PC-9 (cell line): ENCODE data around the gene A4GALT. TPM values are rescaled to one million over a fixed set of nuclear protein-coding genes. Genes with fewer than 3 reads are reported as not detected.

Experiments
- BruUV-seq: library from RNA; stranded (reverse); fragments of 400-500 nt; replicated peaks from 2 replicates; lab custom pipeline; 2021; lab: Mats Ljungman, UMichigan
- CTCF ChIA-PET: fragments of 300-600 bp; sonication (Branson Sonifier 250); formaldehyde crosslinking; loops from one replicate; lab custom pipeline; 2022; ENCODE audit warnings: antibody characterized with exemption; lab: Charles Lee
- POLR2A ChIA-PET: fragments of 300-600 bp; sonication (Branson Sonifier 250); formaldehyde crosslinking; loops from one replicate; lab custom pipeline; 2022; ENCODE audit warnings: antibody characterized with exemption; ENCODE audit not compliant: unreplicated experiment; lab: Charles Lee
- DNase-seq, 2 experiments: peaks; one replicate each; pipeline versions ENCODE4 v3.0.0 to v3.0.0-alpha.2; 2015 to 2022; ENCODE audit warnings: mixed read lengths in 1 of 2
- H2AFZ ChIP-seq: fragments of 200-600 bp; sonication (generic); 2 replicates; pipeline ENCODE4 v1.8.1; 2017; ENCODE audit warnings: antibody characterized with exemption
- H3F3A ChIP-seq: fragments of 200-600 bp; sonication (generic); 2 replicates; pipeline ENCODE4 v1.8.1; 2017; ENCODE audit warnings: antibody characterized with exemption, mild to moderate bottlenecking, low read depth; ENCODE audit not compliant: insufficient read depth
- H3K27ac ChIP-seq: fragments of 200-600 bp; sonication (generic); 2 replicates; pipeline ENCODE4 v1.6.1; 2016; ENCODE audit warnings: mixed run types
- H3K27me3 ChIP-seq: fragments of 200-600 bp; sonication (generic); 2 replicates; pipeline ENCODE4 v1.6.1; 2016; ENCODE audit warnings: low read depth, mixed run types; ENCODE audit not compliant: insufficient read depth
- H3K36me3 ChIP-seq: fragments of 200-600 bp; sonication (generic); 2 replicates; pipeline ENCODE4 v1.6.1; 2016; ENCODE audit warnings: low read depth, mixed run types
- H3K4me1 ChIP-seq: fragments of 200-600 bp; sonication (generic); replicated peaks from 2 replicates; pipeline ENCODE4 v1.6.1; 2016; ENCODE audit warnings: mixed run types; ENCODE audit not compliant: insufficient read depth
- H3K4me2 ChIP-seq: fragments of 200-600 bp; sonication (generic); 2 replicates; pipeline ENCODE4 v1.6.1; 2017; ENCODE audit warnings: mixed run types
- H3K4me3 ChIP-seq: fragments of 200-600 bp; sonication (generic); 2 replicates; pipeline ENCODE4 v1.6.1; 2016; ENCODE audit warnings: mixed run types
- H3K79me2 ChIP-seq: fragments of 200-600 bp; sonication (generic); 2 replicates; pipeline ENCODE4 v1.6.1; 2017; ENCODE audit warnings: low read depth, mixed run types
- H3K9me2 ChIP-seq: fragments of 200-600 bp; sonication (generic); 2 replicates; pipeline ENCODE4 v1.8.1; 2017; ENCODE audit warnings: mild to moderate bottlenecking; ENCODE audit not compliant: insufficient read depth
- H3K9me3 ChIP-seq: fragments of 200-600 bp; sonication (generic); 2 replicates; pipeline ENCODE4 v1.8.1; 2016; ENCODE audit warnings: low read depth; ENCODE audit not compliant: insufficient read depth
- H4K20me1 ChIP-seq: fragments of 200-600 bp; sonication (generic); 2 replicates; pipeline ENCODE4 v1.8.1; 2017; ENCODE audit not compliant: insufficient read depth
- EZH2 ChIP-seq: fragments of 200-600 bp; sonication (generic); IDR thresholded peaks from 2 replicates; pipeline ENCODE4 v1.8.0; 2017; ENCODE audit warnings: antibody characterized with exemption, low read depth
- intact Hi-C: fragments of 100-400 bp; cut with micrococcal nuclease; formaldehyde crosslinking; loops from one replicate; pipeline ENCODE4 v1.10.0; 2022; ENCODE audit not compliant: unreplicated experiment
- total RNA-seq: library from RNA; stranded (reverse); gene quantifications from 2 replicates; pipeline ENCODE4 v1.2.3, GENCODE V29; 2021
- TF ChIP-seq, protein P1 (sequence below): fragments of 200-600 bp; sonication (generic); conservative IDR thresholded peaks from 2 replicates; pipeline ENCODE4 v1.6.1; 2017; ENCODE audit warnings: mixed run types, antibody characterized with exemption, mild to moderate bottlenecking, moderate library complexity

Gene A4GALT
- total RNA-seq, 1 experiment from 2014 or later = 17.1 TPM

DNA sequence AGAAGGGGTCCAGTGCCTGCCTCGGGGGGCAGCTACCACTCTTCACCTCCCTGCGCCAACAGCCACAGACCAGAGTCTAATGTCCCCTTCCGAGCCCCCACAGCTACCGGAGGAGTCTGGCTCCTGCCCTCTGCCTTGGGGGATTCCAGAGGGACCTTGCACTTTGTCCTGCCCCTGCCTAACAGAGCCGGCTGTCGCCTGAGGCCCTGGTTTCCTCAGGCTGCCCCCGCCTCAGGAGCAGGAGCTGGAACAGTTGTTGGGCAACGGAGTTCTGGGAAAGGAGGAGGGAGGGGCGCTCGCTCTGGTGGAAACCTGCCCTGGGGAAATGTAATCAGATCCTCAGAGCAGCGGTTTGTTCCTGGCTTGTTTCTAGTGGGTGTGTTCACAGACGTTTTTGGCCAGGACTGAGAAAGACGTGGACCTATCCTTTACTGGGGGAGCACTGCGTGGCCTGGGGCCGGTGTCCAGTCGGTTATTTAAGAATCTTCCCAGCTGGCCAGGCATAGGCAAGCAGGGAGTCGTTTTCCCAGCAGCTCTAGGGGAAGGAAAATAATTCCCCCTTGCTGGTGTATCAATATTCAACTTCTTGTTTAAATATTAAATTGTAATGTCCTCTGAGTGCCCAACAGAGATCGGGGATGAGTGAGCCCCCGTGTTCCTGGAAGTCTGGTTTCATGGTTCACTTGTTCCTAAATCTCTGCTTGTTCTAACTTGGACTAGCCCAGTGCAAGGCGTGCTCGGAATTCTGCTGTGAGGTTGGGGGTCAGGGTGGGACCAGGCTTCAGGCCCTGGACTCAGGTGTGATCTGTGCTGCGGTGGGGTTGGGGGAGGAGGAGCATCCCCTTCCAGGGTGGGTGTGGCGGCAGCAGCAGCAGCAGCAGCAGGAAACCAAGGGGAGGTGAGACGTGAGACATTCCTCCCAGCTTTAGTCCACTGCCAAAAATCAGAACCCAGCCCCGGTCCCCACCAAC lies 32.1 kb downstream of the A4GALT start:
- DNase-seq = peak; percentile 83 to 89
- Histone ChIP-seq H3K4me1 (peaks cover 41% of the 10 kb centered on the region), H3K9me3 (no peaks in the 10 kb centered on the region), H3K27ac (peak overlapping the region; percentile 70), H3K4me3 (peak overlapping the region; percentile 23; the same call in 1 of the 2 replicates), H3F3A (peaks cover 25% of the 10 kb centered on the region), H2AFZ (no peak overlapping the region), H3K9me2 (no peaks in the 10 kb centered on the region), H3K79me2 (no peaks in the 10 kb centered on the region), H4K20me1 (no peaks in the 10 kb centered on the region), H3K36me3 (no peaks in the 10 kb centered on the region), H3K4me2 (peak overlapping the region; percentile 66), H3K27me3 (no peaks in the 10 kb centered on the region)
- BruUV-seq = no TSS peak
- POLR2A ChIA-PET = interaction anchor here (0.5 to 0.7 kb wide), 4 partner anchors 44 to 1174 kb away, joined by 3 to 4 read pairs (median 4); partner anchors contain the start of gene SULT4A1
- CTCF ChIA-PET = interaction anchor here (0.6 kb wide), 1 partner anchor 72 kb away, joined by 6 read pairs; no protein-coding TSS in a partner anchor
- intact Hi-C loops = loop anchor here (5.0 kb wide), 1 partner anchor 54 kb away; no protein-coding TSS in a partner anchor
- TF ChIP-seq, protein P1, sequence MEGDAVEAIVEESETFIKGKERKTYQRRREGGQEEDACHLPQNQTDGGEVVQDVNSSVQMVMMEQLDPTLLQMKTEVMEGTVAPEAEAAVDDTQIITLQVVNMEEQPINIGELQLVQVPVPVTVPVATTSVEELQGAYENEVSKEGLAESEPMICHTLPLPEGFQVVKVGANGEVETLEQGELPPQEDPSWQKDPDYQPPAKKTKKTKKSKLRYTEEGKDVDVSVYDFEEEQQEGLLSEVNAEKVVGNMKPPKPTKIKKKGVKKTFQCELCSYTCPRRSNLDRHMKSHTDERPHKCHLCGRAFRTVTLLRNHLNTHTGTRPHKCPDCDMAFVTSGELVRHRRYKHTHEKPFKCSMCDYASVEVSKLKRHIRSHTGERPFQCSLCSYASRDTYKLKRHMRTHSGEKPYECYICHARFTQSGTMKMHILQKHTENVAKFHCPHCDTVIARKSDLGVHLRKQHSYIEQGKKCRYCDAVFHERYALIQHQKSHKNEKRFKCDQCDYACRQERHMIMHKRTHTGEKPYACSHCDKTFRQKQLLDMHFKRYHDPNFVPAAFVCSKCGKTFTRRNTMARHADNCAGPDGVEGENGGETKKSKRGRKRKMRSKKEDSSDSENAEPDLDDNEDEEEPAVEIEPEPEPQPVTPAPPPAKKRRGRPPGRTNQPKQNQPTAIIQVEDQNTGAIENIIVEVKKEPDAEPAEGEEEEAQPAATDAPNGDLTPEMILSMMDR = no peak
- TF ChIP-seq EZH2 = no peak

DNA sequence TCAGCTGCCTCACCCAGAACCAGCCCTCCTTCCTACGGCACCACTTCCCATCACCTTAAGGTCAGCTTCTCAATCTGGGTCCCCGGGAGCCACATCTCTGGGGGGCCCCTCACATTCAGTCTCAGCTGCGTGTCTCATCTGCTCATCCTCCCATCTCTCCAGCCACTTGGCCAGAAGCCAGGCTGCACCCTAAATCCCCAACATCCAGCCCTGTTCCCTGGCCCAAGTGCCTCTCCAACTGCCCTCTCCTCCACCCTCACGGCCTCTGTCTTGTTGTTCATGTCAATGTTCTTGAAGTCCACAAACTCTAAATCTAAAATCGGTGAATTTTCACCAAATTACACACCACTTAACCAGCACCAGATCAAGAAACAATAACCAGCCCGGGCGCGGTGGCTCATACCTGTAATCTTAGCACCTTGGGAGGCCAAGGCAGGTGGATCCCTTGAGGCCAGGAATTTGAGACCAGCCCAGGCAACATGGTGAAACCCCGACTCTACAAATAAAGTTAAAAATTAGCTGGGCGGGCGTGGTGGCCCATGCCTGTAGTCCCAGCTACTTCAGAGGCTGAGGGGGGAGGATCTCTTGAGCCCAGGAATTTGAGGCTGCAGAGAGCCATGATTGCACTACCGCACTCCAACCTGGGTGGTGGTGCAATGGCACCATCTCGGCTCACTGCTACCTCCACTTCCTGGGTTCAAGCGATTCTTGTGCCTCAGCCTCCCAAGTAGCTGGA lies 33.7 kb downstream of the A4GALT start:
- H3K79me2 ChIP-seq = no peaks in the 10 kb centered on the region
- H3K9me2 ChIP-seq = no peaks in the 10 kb centered on the region
- POLR2A ChIA-PET = interaction anchor here (0.5 to 0.6 kb wide), 2 partner anchors 68 to 326 kb away, joined by 3 to 8 read pairs; no protein-coding TSS in a partner anchor
- H3K27ac ChIP-seq = no peak overlapping the region
- CTCF ChIA-PET = interaction anchor here (0.7 kb wide), 1 partner anchor 40 kb away, joined by 3 read pairs; no protein-coding TSS in a partner anchor
- intact Hi-C loops = loop anchor here (5.0 kb wide), 1 partner anchor 55 kb away; no protein-coding TSS in a partner anchor
- TF ChIP-seq, protein P1 = no peak
- TF ChIP-seq EZH2 = no peak
- H3K4me1 ChIP-seq = peaks cover 41% of the 10 kb centered on the region
- peak in 1 of 2 experiments; percentile 62 for DNase-seq
- no peaks in the 10 kb centered on the region for H3K9me3 ChIP-seq
- H3K4me3 ChIP-seq = no peak overlapping the region
- H3K36me3 ChIP-seq = no peaks in the 10 kb centered on the region
- H2AFZ ChIP-seq = no peak overlapping the region
- peaks cover 25% of the 10 kb centered on the region for H3F3A ChIP-seq
- no TSS peak for BruUV-seq
- H4K20me1 ChIP-seq = no peaks in the 10 kb centered on the region
- peak overlapping the region; percentile 22; the same call in 1 of the 2 replicates for H3K4me2 ChIP-seq
- H3K27me3 ChIP-seq = no peaks in the 10 kb centered on the region
